Osteoblast (primary cell): ENCODE measurements around the gene MET. TPM values are rescaled to one million over a fixed set of nuclear protein-coding genes. Genes with fewer than 3 reads are reported as not detected.

Experiments used
- DNase-seq: peaks from one replicate; pipeline ENCODE4 v3.0.0; 2011; ENCODE audit warnings: low spot score, mixed read lengths; ENCODE audit not compliant: insufficient read length; ENCODE audit errors: missing footprints
- H2AFZ ChIP-seq: 2 replicates; pipeline ENCODE4 v1.6.0; 2011; ENCODE audit warnings: mild to moderate bottlenecking, low read length
- H3K27ac ChIP-seq: 2 replicates; pipeline ENCODE4 v1.5.1; 2011; ENCODE audit warnings: mild to moderate bottlenecking, low read depth, low read length, moderate library complexity
- H3K27me3 ChIP-seq: 2 replicates; pipeline ENCODE4 v1.6.0; 2012; ENCODE audit warnings: mild to moderate bottlenecking, control low read depth, inconsistent platforms, low read length, moderate library complexity; ENCODE audit not compliant: insufficient read depth
- H3K36me3 ChIP-seq: 2 replicates; pipeline ENCODE4 v1.5.1; 2011; ENCODE audit warnings: mild to moderate bottlenecking, low read length, control low read depth, moderate library complexity; ENCODE audit not compliant: insufficient read depth
- H3K4me1 ChIP-seq: 2 replicates; pipeline ENCODE4 v1.5.1; 2011; ENCODE audit warnings: mild to moderate bottlenecking, low read length, control low read depth, moderate library complexity; ENCODE audit not compliant: insufficient read depth
- H3K4me2 ChIP-seq: 2 replicates; pipeline ENCODE4 v1.6.0; 2011; ENCODE audit warnings: mild to moderate bottlenecking, low read length; ENCODE audit not compliant: insufficient read depth
- H3K4me3 ChIP-seq: fragments of 200-600 bp; sonication (generic); 3 replicates; pipeline ENCODE4 v1.5.1; 2012; ENCODE audit warnings: mild to moderate bottlenecking, low read length, inconsistent platforms; ENCODE audit not compliant: insufficient read depth
- H3K79me2 ChIP-seq: 2 replicates; pipeline ENCODE4 v1.6.0; 2012; ENCODE audit warnings: mild to moderate bottlenecking, low read length, control low read depth, inconsistent platforms; ENCODE audit not compliant: insufficient read depth
- H3K9me3 ChIP-seq: 2 replicates; pipeline ENCODE4 v1.5.1; 2011; ENCODE audit warnings: low read depth, low read length, control low read depth
- H4K20me1 ChIP-seq: 2 replicates; pipeline ENCODE4 v1.6.0; 2012; ENCODE audit warnings: mild to moderate bottlenecking, low read length, control low read depth; ENCODE audit not compliant: insufficient read depth
- CTCF ChIP-seq: IDR thresholded peaks from 2 replicates; pipeline ENCODE4 v1.5.1; 2011; ENCODE audit warnings: mild to moderate bottlenecking, low read depth, low read length, moderate library complexity; ENCODE audit errors: extremely low read depth
- total RNA-seq: library from RNA; depleted of rRNA; stranded (reverse); fragments of >200 nt; gene quantifications from 2 replicates; pipeline ENCODE4 v1.2.3, GENCODE V29; 2012

Gene MET
- total RNA-seq, 1 donor = 55.0 TPM

- Histone ChIP-seq H2AFZ (no peak overlapping the region), H3K27me3 (no peaks in the 10 kb centered on the region), H3K4me1 (peaks cover 38% of the 10 kb centered on the region), H3K4me2 (no peak overlapping the region), H3K9me3 (no peaks in the 10 kb centered on the region), H4K20me1 (no peaks in the 10 kb centered on the region), H3K4me3 (no peak overlapping the region), H3K79me2 (peaks cover 89% of the 10 kb centered on the region), H3K27ac (peak overlapping the region; percentile 15), H3K36me3 (no peaks in the 10 kb centered on the region)
- DNase-seq = no peak
- TF ChIP-seq CTCF = no peak
Observed at GRCh38 chr7:116686033-116686432, 14.0 kb downstream of the MET start.

- Histone ChIP-seq H3K27me3 (no peaks in the 10 kb centered on the region), H3K4me2 (no peak overlapping the region), H3K9me3 (no peaks in the 10 kb centered on the region), H3K4me1 (peaks cover 47% of the 10 kb centered on the region), H4K20me1 (no peaks in the 10 kb centered on the region), H3K27ac (peak overlapping the region; percentile 64), H3K36me3 (no peaks in the 10 kb centered on the region), H3K4me3 (no peak overlapping the region), H2AFZ (no peak overlapping the region), H3K79me2 (peaks cover 80% of the 10 kb centered on the region)
- TF ChIP-seq CTCF = no peak
- DNase-seq = no peak
Observed at GRCh38 chr7:116686812-116687419, 14.9 kb downstream of the MET start.

GRCh38 chr7:116687801-116688201 lies 15.8 kb downstream of the MET start:
- Histone ChIP-seq H4K20me1 (no peaks in the 10 kb centered on the region), H3K79me2 (peaks cover 71% of the 10 kb centered on the region), H3K27me3 (no peaks in the 10 kb centered on the region), H3K9me3 (no peaks in the 10 kb centered on the region), H3K27ac (peak overlapping the region; percentile 64), H3K36me3 (no peaks in the 10 kb centered on the region), H3K4me2 (peak overlapping the region; percentile 68), H2AFZ (peak overlapping the region; percentile 52), H3K4me1 (peaks cover 55% of the 10 kb centered on the region), H3K4me3 (peak overlapping the region; percentile 35)
- no peak for DNase-seq
- TF ChIP-seq CTCF = no peak

- Histone ChIP-seq H3K4me2 (peak overlapping the region; percentile 48), H3K4me3 (no peak overlapping the region), H3K4me1 (peaks cover 65% of the 10 kb centered on the region), H3K79me2 (peaks cover 67% of the 10 kb centered on the region), H2AFZ (peak overlapping the region; percentile 30), H3K36me3 (peaks cover 7% of the 10 kb centered on the region), H3K27ac (peak overlapping the region; percentile 64), H3K9me3 (no peaks in the 10 kb centered on the region), H3K27me3 (no peaks in the 10 kb centered on the region), H4K20me1 (no peaks in the 10 kb centered on the region)
- no peak for TF ChIP-seq CTCF
- no peak for DNase-seq
Observed at GRCh38 chr7:116689790-116690259, 17.8 kb downstream of the MET start.
